ENCODE measurements around the gene NHLRC4. TPM values are rescaled to one million over a fixed set of nuclear protein-coding genes. Genes with fewer than 3 reads are reported as not detected.

NHLRC4 gene
- total RNA-seq, 5 donors from 2014 or later (not counting 1 experiment from before 2014, with no cell fraction given), result 1.3 to 5.0 (median 3.6) TPM

DNA sequence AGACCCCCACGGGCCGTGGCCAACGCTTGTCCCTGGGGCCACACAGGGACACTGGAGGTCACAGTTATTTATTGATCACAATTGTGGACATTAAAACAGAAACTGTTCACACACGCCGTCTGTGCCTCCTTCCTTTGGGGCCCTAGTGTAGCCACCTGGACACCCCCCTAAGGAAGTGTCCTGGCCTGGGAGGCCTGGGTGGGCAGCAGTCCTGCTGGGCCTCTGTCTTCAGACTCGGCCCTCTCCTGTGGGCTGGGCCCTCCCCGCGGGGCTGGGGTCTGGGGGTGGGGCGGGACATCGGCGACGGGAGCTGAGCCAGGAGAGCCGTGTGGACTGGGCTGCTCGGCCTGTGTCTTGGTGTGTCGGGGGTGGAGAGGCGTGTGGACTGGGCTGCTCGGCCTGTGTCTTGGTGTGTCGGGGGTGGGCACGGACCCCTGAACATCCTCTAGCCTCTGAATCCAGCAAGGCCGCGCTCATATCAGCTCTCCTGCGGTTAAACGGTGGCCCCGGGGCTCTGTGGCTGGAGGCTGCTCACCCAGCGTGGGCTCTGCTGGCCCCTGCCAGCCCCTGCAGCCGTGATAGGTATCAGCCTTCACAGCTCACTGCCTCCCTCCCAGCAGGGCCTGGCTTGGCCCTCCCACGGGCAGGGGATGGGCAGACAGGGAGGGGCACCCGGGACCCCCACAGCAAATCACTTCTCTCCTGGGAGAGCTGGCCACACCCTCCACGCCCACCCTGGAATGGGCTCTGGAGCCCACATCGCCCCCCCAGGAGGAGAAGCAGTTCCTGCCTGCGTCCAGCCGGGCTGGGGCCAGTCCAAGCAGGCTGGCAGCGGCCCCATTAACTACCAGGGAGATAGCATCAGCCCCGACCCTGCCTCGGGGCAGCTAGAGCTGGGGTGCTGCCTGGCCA lies 1.1 kb upstream of the NHLRC4 start:
- ATAC-seq (replicated peaks in 1 of 4), result no peak
- Histone ChIP-seq H3K4me3 (ENCODE audit: control insufficient read depth in 1 of 2, extremely low read depth in 1 of 2, low read length in 1 of 2) (no peak overlapping the region), H3K4me1 (ENCODE audit: control insufficient read depth in 1 of 2, extremely low read depth in 1 of 2, insufficient read depth in 2 of 2, low read length in 2 of 2) (peaks cover 11 to 43% of the 10 kb centered on the region in 2 experiments), H3K36me3 (ENCODE audit: control insufficient read depth in 2 of 2, extremely low read depth in 1 of 2, insufficient read depth in 1 of 2, low read length in 1 of 2) (no peaks in the 10 kb centered on the region), H3K27me3 (replicated peaks in 1 of 2; ENCODE audit: control insufficient read depth in 2 of 2, extremely low read depth in 1 of 2, insufficient read depth in 2 of 2, low read length in 1 of 2) (peaks cover 0 to 12% of the 10 kb centered on the region in 2 experiments), H3K9me3 (no peaks in the 10 kb centered on the region), H3K27ac (ENCODE audit: low read length) (no peak overlapping the region)
- Mint-ChIP-seq H3K36me3 (no peaks in the 10 kb centered on the region), H3K4me3 (peak overlapping the region in 1 of 3 donors; percentile 78), H3K27ac (no peak overlapping the region), H3K4me1 (peaks cover 19 to 21% (median 20%) of the 10 kb centered on the region in 3 donors), H3K9me3 (no peaks in the 10 kb centered on the region), H3K27me3 (peaks cover 0 to 6% of the 10 kb centered on the region in 2 donors)
- CTCF ChIA-PET, result no interaction called here
- DNase-seq, result no peak
- POLR2A ChIA-PET, result no interaction called here
- WGBS (ENCODE audit: insufficient coverage), result 92% methylated on average over 24 of the region's 35 CpGs

DNA sequence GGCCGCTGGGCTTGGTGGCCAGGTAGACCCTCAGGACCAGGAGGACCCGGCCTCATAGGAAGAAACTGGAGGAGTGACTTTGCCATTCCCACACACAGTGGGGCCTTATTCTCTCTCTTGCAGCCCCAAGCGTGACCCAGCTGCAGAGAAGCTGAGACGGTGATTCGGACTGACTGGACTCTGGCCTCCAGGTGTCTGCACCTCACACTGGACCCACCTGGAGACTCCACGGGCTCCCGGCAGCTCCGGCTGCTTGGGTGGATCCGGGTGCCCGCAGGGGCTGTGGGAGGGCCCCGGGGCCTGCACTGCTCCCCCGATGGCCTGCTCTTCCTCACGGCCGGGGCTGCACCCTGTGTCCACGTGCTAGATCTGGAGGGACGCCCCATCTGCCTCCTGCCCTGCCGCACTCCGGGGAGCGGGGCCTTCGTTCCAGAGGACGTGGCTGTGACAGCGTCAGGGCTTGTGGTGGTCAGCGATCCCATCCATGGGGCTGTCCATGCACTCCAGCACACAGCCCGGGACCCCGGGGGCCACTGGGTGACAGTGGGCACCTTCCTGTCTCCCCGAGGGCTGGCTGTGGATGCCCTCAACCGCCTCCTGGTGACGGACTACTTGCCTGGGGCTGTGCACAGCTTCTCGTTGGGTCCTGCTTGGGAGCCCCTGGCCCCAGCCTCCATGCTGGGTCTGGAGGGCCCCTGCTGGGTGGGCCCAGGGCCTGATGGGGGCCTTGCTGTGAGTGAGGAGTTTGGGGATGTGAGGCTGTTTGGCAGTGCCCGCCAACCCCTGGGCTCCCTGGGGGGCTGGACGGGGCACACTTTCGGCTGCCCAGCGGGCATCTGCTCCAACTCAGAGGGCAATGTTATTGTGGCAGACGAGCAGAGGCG lies 810 bp downstream of the NHLRC4 start:
- H3K4me1 Mint-ChIP-seq, result peaks cover 33 to 35% (median 34%) of the 10 kb centered on the region in 3 donors
- peak overlapping the region; percentile 64 to 78 (median 65) for H3K4me3 Mint-ChIP-seq
- no peaks in the 10 kb centered on the region for H3K9me3 Mint-ChIP-seq
- DNase-seq (no peak), ATAC-seq (replicated peaks in 1 of 4) (no peak)
- POLR2A ChIA-PET, result no interaction called here
- H3K9me3 ChIP-seq, result no peaks in the 10 kb centered on the region
- 97% methylated on average over 29 of the region's 35 CpGs for WGBS (ENCODE audit: insufficient coverage)
- H3K4me3 ChIP-seq (ENCODE audit: control insufficient read depth in 1 of 2, extremely low read depth in 1 of 2, low read length in 1 of 2), result peak overlapping the region; percentile 35 to 46
- peaks cover 0 to 1% of the 10 kb centered on the region in 2 donors for H3K27me3 Mint-ChIP-seq
- peak overlapping the region; percentile 79 to 89 for H3K27ac Mint-ChIP-seq
- no peaks in the 10 kb centered on the region for H3K27me3 ChIP-seq (replicated peaks in 1 of 2; ENCODE audit: control insufficient read depth in 2 of 2, extremely low read depth in 1 of 2, insufficient read depth in 2 of 2, low read length in 1 of 2)
- H3K4me1 ChIP-seq (ENCODE audit: control insufficient read depth in 1 of 2, extremely low read depth in 1 of 2, insufficient read depth in 2 of 2, low read length in 2 of 2), result peaks cover 11 to 50% of the 10 kb centered on the region in 2 experiments
- CTCF ChIA-PET, result interaction anchor here in 1 of 2 donors (0.6 kb wide), 1 partner anchor 10 kb away, joined by 4 read pairs; no protein-coding TSS in a partner anchor
- no peaks in the 10 kb centered on the region for H3K36me3 ChIP-seq (ENCODE audit: control insufficient read depth in 2 of 2, extremely low read depth in 1 of 2, insufficient read depth in 1 of 2, low read length in 1 of 2)
- peak overlapping the region; percentile 31 for H3K27ac ChIP-seq (ENCODE audit: low read length)
- no peaks in the 10 kb centered on the region for H3K36me3 Mint-ChIP-seq

DNA sequence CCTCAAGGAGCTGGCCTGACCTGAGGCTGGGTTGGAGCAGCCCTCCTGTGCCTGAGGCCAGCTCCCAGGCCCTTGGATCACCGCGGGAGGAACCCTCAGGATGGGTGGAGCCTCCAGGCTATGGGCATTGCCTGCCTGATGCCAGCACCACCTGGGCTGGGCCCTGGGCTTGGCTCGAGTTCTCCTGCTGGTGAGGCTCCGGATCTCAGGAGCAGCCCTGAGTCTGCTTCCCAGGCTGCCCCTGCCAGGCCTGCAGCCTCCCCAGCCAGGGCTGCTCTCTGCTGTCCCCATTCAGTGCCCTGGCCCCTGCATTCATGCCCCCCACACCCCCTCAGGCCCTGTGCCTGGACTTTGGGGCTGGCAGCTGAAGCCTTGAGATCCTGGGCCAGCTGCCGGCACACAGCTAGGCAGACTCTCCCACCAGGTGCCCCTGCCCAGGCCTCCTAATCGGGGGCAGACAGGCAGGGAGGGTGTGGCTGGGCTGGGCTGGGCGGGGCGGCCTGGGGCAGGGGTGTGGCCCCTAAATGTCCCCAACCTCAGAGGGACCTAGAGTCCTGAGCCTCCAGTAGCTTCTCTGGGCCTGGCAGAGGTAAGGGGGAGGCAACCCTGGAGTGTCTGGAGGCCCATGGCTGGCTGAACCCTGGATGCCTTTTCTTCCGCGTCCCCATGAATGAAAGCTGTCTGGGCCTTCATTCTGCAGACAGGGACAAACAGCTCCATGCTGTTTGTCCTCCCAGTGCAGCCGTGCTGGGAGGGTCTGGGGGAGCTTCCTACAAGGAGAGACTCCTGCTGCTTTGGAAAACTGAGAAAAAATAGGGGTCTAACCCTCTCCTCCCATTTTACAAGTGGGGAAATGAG lies 1.8 kb downstream of the NHLRC4 start:
- Mint-ChIP-seq H3K4me1 (peaks cover 33 to 35% (median 34%) of the 10 kb centered on the region in 3 donors), H3K9me3 (no peaks in the 10 kb centered on the region), H3K4me3 (peak overlapping the region; percentile 81 to 82 (median 82)), H3K36me3 (no peaks in the 10 kb centered on the region), H3K27me3 (no peaks in the 10 kb centered on the region), H3K27ac (peak overlapping the region; percentile 93 to 94)
- Histone ChIP-seq H3K27ac (ENCODE audit: low read length) (peak overlapping the region; percentile 83), H3K9me3 (no peaks in the 10 kb centered on the region), H3K4me3 (ENCODE audit: control insufficient read depth in 1 of 2, extremely low read depth in 1 of 2, low read length in 1 of 2) (peak overlapping the region; percentile 50 to 64), H3K36me3 (ENCODE audit: control insufficient read depth in 2 of 2, extremely low read depth in 1 of 2, insufficient read depth in 1 of 2, low read length in 1 of 2) (no peaks in the 10 kb centered on the region), H3K27me3 (replicated peaks in 1 of 2; ENCODE audit: control insufficient read depth in 2 of 2, extremely low read depth in 1 of 2, insufficient read depth in 2 of 2, low read length in 1 of 2) (no peaks in the 10 kb centered on the region), H3K4me1 (ENCODE audit: control insufficient read depth in 1 of 2, extremely low read depth in 1 of 2, insufficient read depth in 2 of 2, low read length in 2 of 2) (peaks cover 11 to 50% of the 10 kb centered on the region in 2 experiments)
- 97% methylated on average over 6 of the region's 11 CpGs for WGBS (ENCODE audit: insufficient coverage)
- CTCF ChIA-PET, result interaction anchor here in 1 of 2 donors (0.6 kb wide), 1 partner anchor 542 kb away, joined by 3 read pairs; no protein-coding TSS in a partner anchor
- DNase-seq (no peak), ATAC-seq (replicated peaks in 1 of 4) (no peak)
- POLR2A ChIA-PET, result interaction anchor here in 1 of 2 donors (0.5 kb wide), 1 partner anchor 36 kb away, joined by 3 read pairs; no protein-coding TSS in a partner anchor

DNA sequence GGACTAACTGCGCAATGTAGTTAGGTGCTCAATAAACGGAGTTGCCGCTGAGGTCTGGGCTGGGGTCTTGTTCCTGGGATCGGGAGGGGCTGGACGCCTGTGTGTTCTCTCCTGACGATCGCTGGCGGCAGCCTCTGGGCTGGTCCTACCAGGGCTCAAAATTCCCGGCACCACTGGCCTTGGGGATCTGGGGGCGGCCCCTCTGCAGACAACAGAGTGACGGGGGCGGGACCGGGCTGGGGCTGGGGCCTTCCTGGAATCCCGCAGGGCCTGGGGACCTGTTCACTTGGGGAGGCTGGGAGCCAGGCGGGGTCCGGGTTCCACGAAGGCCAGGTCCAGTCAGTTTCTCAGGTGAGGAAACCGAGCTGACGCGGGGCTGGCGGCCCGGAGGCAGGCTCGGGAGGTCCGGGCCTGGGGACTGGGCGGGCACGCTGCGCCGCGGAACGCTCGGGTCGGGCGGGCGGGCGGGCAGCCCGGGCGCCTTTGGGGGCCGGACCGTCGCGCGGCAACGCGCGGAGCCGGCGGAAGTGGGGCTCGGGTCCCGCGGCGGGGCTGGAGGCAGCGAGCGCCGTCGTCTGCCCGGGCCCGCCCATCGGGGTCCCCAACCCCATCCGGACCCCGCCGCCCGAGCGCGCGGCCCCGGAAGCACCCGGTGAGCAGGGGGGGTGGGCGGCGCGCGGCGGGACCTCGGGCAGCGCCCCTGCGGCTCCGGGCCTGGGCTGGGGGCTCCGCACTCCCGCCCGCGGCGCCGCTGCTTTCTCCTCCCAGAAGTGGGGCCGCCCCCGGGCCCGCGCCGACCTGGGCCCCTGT lies 2.8 kb downstream of the NHLRC4 start, which contains the start of gene PIGQ:
Gene PIGQ (plus strand): TSS at position 524 of the 810 bp plus-strand sequence. CDS start 4,107 bp downstream, outside the sequence.
- POLR2A ChIA-PET, result no interaction called here
- CTCF ChIA-PET, result interaction anchor here in 1 of 2 donors (0.6 kb wide), 1 partner anchor 541 kb away, joined by 3 read pairs; no protein-coding TSS in a partner anchor

DNA sequence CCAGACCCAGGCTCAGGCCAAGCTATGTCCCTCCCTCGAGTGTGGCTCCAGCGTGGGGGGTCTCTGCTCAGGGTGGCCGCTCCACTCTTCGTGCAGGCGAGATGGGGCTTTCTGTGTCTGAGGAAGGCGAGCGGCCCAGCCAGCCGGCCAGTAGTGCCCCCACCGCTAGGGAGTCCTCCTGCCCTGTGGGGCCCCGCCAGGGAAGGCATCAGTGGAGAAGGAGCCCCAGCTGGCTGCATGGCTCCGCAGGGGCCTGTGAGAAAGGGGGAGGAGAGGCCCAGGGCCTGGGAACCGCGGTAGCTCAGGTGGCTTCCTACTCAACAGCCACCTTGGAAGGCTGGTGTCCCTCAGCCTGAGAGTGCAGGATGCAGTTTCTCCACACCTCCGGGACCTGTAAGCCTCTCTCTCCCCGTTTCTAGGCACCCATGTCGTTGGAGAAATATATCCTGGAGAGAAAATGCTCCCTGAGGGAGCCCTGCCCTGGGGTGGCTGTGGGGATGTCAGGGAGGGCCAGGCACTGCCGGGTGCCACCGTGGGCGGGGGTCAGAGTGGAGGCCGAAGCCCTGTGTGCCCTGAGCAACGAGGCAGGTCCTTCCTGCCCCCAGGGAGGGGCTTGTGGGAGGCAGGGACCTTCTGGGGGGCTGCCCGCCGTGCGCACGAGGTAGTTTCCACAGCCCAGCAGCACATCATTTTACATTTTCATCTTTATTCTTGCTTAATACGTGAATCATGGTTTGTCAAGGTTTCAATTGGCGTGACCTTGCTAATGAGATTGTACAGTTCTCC lies 6.3 kb downstream of the NHLRC4 start:
- no peak for DNase-seq
- H3K9me3 ChIP-seq, result no peaks in the 10 kb centered on the region
- no peak overlapping the region for H3K4me3 Mint-ChIP-seq
- H3K4me1 ChIP-seq (ENCODE audit: control insufficient read depth in 1 of 2, extremely low read depth in 1 of 2, insufficient read depth in 2 of 2, low read length in 2 of 2), result peaks cover 7 to 28% of the 10 kb centered on the region in 2 experiments
- no peak overlapping the region for H3K4me3 ChIP-seq (ENCODE audit: control insufficient read depth in 1 of 2, extremely low read depth in 1 of 2, low read length in 1 of 2)
- no peak overlapping the region for H3K27ac ChIP-seq (ENCODE audit: low read length)
- ATAC-seq (replicated peaks in 1 of 4), result no peak
- no peaks in the 10 kb centered on the region for H3K27me3 ChIP-seq (replicated peaks in 1 of 2; ENCODE audit: control insufficient read depth in 2 of 2, extremely low read depth in 1 of 2, insufficient read depth in 2 of 2, low read length in 1 of 2)
- H3K27me3 Mint-ChIP-seq, result no peaks in the 10 kb centered on the region
- ChIA-PET CTCF (no interaction called here), POLR2A (no interaction called here)
- H3K36me3 ChIP-seq (ENCODE audit: control insufficient read depth in 2 of 2, extremely low read depth in 1 of 2, insufficient read depth in 1 of 2, low read length in 1 of 2), result peaks cover 2 to 8% of the 10 kb centered on the region in 2 donors
- H3K27ac Mint-ChIP-seq, result no peak overlapping the region
- no peaks in the 10 kb centered on the region for H3K9me3 Mint-ChIP-seq
- no peaks in the 10 kb centered on the region for H3K36me3 Mint-ChIP-seq
- H3K4me1 Mint-ChIP-seq, result peaks cover 23 to 26% (median 24%) of the 10 kb centered on the region in 3 donors
- 90% methylated on average over 19 of the region's 27 CpGs for WGBS (ENCODE audit: insufficient coverage)

More for the DNA sequence above, 2.8 kb downstream of the NHLRC4 start, which contains the start of gene PIGQ:
- ATAC-seq (replicated peaks in 1 of 4) (peak; percentile 81 to 84 (median 82)), DNase-seq (peak in 34 of 35 experiments; percentile 24 to 78 (median 56))
- no peaks in the 10 kb centered on the region for H3K9me3 Mint-ChIP-seq
- Histone ChIP-seq H3K4me3 (ENCODE audit: control insufficient read depth in 1 of 2, extremely low read depth in 1 of 2, low read length in 1 of 2) (peak within 1 kb of the TSS; percentile 64 to 78), H3K36me3 (ENCODE audit: control insufficient read depth in 2 of 2, extremely low read depth in 1 of 2, insufficient read depth in 1 of 2, low read length in 1 of 2) (peaks cover 2 to 4% of the 10 kb centered on the region in 2 donors), H3K27me3 (replicated peaks in 1 of 2; ENCODE audit: control insufficient read depth in 2 of 2, extremely low read depth in 1 of 2, insufficient read depth in 2 of 2, low read length in 1 of 2) (no peaks in the 10 kb centered on the region), H3K4me1 (ENCODE audit: control insufficient read depth in 1 of 2, extremely low read depth in 1 of 2, insufficient read depth in 2 of 2, low read length in 2 of 2) (peaks cover 11 to 50% of the 10 kb centered on the region in 2 experiments), H3K9me3 (no peaks in the 10 kb centered on the region), H3K27ac (ENCODE audit: low read length) (peak within 1 kb of the TSS; percentile 83)
- H3K36me3 Mint-ChIP-seq, result no peaks in the 10 kb centered on the region
- peak within 1 kb of the TSS; percentile 93 to 94 for H3K27ac Mint-ChIP-seq
- 3% methylated on average over 85 of the region's 87 CpGs for WGBS (ENCODE audit: insufficient coverage)
- H3K27me3 Mint-ChIP-seq, result no peaks in the 10 kb centered on the region
- peaks cover 33 to 35% (median 34%) of the 10 kb centered on the region in 3 donors for H3K4me1 Mint-ChIP-seq
- peak within 1 kb of the TSS; percentile 81 to 82 (median 82) for H3K4me3 Mint-ChIP-seq
